HFF-Myc (cell line): Measurements from ENCODE around the gene OR5K3.

Experiments used
- DNase-seq: peaks from one replicate; pipeline ENCODE4 v3.0.0-alpha.2; 2011; ENCODE audit warnings: low read depth; ENCODE audit errors: extremely low read depth
- H3K4me3 ChIP-seq: replicated peaks from 2 replicates; pipeline ENCODE4 v1.5.1; 2011; ENCODE audit warnings: low read depth, mild to moderate bottlenecking, control low read depth, low read length
- TF ChIP-seq, protein P1 (sequence below): IDR thresholded peaks from 2 replicates; pipeline ENCODE4 v1.5.1; 2012; ENCODE audit warnings: mild to moderate bottlenecking, low read depth, low read length, control low read depth; ENCODE audit errors: missing control alignments

OR5K3 gene

DNA sequence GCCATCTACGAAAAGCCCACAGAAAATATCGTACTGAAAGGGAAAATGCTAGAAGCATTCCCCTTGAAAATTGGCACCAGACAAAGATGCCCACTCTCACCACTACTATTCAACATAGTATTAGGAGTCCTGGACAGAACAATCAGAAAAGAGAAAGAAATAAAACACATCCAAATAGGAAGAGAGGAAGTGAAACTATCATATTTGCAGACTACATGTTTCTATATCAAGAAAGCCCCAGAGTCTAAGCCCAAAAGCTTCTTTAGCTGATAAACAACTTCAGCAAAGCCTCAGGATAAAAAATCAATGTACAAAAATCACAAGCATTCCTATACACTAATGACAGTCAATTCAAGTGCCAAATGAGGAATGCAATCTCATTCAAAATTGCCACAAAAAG is 15.6 kb downstream of the OR5K3 start:
- DNase-seq = no peak
- H3K4me3 ChIP-seq = no peak overlapping the region
- TF ChIP-seq, protein P1, sequence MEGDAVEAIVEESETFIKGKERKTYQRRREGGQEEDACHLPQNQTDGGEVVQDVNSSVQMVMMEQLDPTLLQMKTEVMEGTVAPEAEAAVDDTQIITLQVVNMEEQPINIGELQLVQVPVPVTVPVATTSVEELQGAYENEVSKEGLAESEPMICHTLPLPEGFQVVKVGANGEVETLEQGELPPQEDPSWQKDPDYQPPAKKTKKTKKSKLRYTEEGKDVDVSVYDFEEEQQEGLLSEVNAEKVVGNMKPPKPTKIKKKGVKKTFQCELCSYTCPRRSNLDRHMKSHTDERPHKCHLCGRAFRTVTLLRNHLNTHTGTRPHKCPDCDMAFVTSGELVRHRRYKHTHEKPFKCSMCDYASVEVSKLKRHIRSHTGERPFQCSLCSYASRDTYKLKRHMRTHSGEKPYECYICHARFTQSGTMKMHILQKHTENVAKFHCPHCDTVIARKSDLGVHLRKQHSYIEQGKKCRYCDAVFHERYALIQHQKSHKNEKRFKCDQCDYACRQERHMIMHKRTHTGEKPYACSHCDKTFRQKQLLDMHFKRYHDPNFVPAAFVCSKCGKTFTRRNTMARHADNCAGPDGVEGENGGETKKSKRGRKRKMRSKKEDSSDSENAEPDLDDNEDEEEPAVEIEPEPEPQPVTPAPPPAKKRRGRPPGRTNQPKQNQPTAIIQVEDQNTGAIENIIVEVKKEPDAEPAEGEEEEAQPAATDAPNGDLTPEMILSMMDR = no peak

DNA sequence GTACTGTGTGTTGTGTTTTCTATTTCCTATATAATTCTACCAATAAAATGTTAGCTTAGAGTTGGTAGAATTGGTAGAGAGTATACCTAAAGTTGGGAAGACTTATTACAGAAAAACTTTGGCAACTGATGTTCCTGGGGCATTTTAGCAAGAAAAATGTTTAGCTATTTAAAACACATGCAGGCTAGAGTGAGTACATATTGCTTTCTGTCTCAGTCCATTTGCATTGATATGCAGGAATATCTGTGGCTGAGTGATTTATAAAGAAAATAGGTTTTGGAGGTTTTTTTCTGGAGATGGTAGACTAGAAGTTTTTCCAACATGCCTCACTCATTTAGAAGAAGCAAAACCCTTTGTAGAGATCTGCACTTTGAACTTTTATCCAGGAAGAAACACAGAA is 42.1 kb downstream of the OR5K3 start:
- TF ChIP-seq, protein P1 = no peak
- H3K4me3 ChIP-seq = no peak overlapping the region
- DNase-seq = no peak

DNA sequence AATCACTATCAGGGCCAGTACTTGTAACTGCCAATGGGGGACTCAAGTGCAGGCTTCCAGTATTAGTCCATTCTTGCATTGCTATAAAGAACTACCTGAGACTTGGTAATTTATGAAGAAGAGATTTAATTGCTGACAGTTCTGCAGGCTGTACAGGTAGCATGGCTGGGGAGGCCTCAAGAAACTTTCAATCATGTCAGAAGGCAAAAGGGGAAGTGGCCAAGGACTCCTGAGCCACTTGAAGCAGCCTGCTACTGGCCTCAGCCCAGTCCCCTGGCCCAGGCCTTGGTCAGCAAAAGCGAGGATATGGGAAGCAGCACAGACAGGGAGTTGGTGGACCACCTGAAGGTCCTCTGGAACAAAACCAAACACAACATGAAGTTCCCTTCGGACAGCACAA is 43.3 kb downstream of the OR5K3 start:
- no peak overlapping the region for H3K4me3 ChIP-seq
- no peak for DNase-seq
- TF ChIP-seq, protein P1 = no peak

- no peak for DNase-seq
- H3K4me3 ChIP-seq = no peak overlapping the region
- TF ChIP-seq, protein P1 = no peak
These were observed 43.9 kb downstream of the OR5K3 start for GRCh38 chr3:98434412-98434811.

DNA sequence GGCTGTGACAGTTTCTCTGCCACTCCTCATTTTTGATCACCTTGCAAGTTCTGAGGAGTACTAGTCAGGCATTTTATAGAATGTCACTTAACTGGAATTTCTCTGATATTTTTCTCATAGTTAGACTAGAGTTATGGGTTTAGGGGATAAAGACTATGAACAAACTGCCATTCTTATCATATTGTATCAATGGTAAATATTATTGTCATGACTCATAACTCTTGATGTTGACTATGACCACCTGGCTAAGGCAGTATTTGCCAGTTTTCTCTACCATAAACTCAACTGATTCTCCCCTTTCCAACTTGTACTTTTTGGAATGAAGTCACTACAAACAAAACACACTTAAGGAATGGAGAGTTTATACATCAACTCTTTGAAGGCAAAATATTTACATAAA is 49.8 kb downstream of the OR5K3 start:
- no peak overlapping the region for H3K4me3 ChIP-seq
- TF ChIP-seq, protein P1 = no peak
- DNase-seq = no peak
